GM19372 (cell line): ENCODE data around the gene ANKRD33B.
"Not testable (repeated sequence)": the region's sequence is repeated elsewhere in the genome, so short reads cannot be mapped to it uniquely, and the experiment has no call there.

ENCODE experiments used
- ATAC-seq: cut with Tn5 transposase; IDR thresholded peaks from one replicate; pipeline ENCODE4 v1.9.1; 2021; ENCODE audit warnings: mild to moderate bottlenecking, low read depth, moderate library complexity; ENCODE audit not compliant: unreplicated experiment

Gene ANKRD33B

DNA sequence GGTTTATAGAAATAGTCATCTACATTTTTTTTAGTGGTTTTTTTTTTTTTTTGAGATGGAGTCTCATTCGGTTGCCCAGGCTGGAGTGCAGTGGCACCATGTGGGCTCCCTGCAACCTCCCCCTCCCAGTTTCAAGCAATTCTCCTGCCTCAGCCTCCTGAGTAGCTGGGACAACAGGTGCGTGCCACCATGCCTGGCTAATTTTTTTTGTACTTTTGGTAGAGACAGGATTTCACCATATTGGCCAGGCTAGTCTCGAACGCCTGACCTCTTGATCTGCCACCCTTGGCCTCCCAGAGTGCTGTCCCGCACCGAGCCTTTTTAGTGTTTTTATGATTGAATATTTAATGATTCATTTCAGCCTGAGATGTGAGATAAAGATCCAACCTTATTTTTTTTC, 27.3 kb downstream of the ANKRD33B start:
- no peak for ATAC-seq

DNA sequence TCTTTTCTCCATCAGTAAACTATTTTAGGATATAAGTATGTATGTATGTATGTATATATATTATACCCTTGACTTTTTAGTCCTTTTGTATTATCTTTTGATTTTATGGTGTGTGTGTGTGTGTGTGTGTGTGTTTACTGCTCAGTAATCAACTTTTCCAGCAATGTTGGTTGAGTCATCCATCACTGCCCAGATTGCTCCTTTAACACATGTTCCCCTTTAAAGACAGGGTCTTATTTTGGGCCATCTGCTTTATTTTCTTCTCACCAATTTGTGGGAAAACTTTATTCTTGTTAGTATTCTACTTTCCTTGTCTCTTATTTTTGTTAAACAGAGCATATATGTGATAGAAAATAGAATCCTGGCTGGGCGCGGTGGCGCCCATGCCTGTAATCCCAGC, 28.1 kb downstream of the ANKRD33B start:
- ATAC-seq = no peak

GRCh38 chr5:10592601-10593000, 28.7 kb downstream of the ANKRD33B start:
- no peak for ATAC-seq

GRCh38 chr5:10593531-10594181, 29.8 kb downstream of the ANKRD33B start:
- ATAC-seq = no peak

- no peak for ATAC-seq
Measured at GRCh38 chr5:10594591-10595210, 30.8 kb downstream of the ANKRD33B start.

DNA sequence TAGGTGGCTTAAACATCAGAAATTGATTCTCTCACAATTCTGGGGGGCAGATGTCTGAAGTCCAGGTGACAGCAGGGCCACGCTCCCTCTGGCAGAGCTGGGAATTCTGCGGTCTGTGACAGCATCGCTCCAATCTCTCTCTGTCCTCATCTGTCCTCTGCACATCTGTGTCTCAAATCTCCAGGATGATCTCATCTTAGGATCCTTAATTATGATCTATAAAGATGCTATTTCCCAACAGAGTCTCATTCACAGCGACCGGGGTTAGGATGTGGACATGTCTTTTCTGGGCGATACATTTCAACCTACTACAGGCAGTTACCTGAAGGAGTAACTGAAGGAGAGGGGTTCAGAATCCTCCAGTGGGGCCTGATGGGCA, 31.4 kb downstream of the ANKRD33B start:
- no peak for ATAC-seq

DNA sequence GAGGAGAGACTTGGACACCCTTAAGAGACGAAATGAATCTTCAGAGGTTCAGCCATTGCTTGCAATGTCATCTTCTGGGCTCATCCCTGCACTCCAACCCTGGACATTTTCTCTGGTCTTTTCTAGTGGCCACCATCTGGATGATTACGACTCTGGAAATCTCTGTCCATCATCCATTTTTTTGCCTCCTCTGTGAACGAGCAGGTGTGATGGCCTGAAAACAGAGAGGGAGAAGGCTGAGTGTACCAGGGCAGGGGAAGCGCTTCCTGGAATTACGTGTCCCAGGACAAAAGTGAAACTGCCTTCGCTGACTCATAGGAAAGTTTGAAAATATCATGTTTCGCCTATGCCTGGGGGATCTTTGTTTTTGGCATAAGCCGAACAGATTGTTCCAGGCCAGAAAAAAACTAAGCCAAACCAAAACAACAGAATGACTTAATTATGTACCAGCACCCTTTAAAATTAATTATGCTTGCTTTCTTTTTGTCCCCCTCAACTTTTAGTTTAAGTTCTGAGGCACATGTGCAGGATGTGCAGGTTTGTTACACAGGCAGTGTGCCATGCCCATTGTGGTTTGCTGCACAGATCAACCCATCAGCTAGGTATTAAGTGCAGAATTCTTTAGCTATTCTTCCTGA, 31.9 kb downstream of the ANKRD33B start:
- no peak for ATAC-seq

GRCh38 chr5:10596310-10596703, 32.4 kb downstream of the ANKRD33B start:
- no peak for ATAC-seq

GRCh38 chr5:10596886-10597451, 33.1 kb downstream of the ANKRD33B start:
- ATAC-seq = no peak

GRCh38 chr5:10599113-10599512, 35.2 kb downstream of the ANKRD33B start:
- ATAC-seq = no peak

DNA sequence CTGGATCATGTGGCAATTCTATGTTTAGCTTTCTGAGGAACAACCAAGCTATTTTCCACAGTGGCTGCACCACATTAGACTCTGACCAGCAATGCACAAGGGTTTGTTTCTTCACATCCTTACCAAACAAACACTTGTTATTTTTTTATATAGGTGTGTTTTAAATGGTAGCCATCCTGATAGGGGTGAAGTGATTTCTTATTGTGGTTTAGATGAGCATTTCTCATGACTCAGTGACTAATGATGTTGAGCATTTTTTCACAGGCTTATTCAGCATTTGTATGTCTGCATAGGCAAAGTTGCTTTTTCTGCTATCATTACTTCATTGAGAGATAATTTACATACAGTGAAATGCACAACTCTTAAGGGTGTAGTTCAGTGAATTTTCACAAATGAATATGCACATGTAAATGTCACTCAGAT, 36.0 kb downstream of the ANKRD33B start:
- no peak for ATAC-seq

GRCh38 chr5:10600626-10601245, 36.9 kb downstream of the ANKRD33B start:
- ATAC-seq = peak; percentile 82

DNA sequence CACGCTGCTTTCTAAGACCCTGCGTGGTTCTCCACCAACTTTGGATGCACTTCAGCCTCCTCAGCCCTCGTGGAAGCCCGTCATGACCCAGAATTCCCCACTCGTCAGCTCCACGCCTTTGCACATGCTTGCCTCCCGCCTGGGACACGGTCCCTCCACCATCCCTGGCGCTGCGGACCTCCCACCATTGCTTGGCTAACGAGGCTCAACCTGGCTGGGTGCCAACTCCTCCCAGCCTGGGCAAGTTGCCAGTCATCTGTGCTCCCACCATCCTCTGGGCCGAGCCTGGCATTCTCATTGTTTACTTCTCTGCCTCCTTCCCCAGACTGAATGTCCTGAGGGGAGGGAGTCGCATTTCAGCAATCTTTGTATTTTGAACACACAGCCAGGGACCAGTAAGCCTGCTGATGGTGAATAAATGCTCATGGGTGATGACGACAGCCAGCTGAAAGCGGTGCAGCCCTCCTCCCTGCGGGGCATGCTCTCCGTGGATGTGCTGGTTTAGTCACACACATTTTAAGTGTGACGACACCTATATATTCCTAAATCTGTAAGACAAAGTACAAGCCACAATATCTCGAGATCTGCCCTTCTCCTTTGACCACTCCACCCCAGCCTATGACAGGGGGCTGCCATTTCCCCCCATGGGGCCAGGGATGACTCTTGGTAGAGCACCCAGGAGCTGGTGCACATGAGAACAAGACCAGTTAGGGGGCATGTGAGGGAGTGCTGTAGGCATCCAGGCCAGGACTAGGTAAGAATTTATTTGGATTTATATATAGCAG, 37.6 kb downstream of the ANKRD33B start:
- ATAC-seq = peak; percentile 32

- no peak for ATAC-seq
Measured at GRCh38 chr5:10602031-10602806, 38.3 kb downstream of the ANKRD33B start.

GRCh38 chr5:10604975-10605374, 41.1 kb downstream of the ANKRD33B start:
- ATAC-seq = no peak

- ATAC-seq = not testable (repeated sequence)
Measured at GRCh38 chr5:10606632-10607022, 42.8 kb downstream of the ANKRD33B start.

GRCh38 chr5:10607023-10607665, 43.3 kb downstream of the ANKRD33B start:
- peak; percentile 76 for ATAC-seq

DNA sequence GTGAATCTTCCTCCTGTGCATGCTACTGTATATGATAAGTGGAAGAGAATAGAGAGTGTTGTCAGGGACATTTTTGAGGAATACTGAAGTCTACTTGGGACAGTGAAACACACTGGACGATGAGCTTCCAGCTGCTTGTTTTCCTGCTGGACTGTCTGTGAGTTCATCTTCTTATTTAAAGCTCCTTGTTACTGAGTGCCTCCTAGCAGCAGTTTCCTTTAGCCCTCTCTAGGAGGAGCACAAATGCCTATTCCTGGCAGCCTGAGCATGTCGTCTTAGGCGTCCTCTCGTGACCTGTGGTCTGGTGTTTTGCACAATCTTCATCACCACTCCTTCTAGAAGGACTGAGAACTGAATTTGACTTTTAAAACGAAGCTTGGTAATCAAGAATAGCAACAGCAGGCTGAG, 43.8 kb downstream of the ANKRD33B start:
- peak; percentile 67 for ATAC-seq

DNA sequence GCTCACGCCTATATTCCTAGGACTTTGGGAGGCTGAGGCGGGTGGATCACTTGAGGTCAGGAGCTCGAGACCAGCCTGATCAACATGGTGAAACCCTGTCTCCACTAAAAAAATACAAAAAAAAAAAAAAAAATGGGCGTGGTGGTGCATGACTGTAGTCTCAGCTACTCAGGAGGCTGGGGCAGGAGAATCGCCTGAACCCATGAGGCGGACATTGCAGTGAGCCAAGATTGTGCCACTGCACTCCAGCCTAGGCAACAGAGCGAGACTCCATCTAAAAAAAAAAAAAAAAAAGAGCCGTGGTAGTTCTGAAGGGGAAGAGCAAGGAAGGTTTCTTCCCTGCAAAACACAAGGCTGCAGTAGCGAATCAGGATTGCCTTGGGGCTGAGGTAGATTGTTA, 44.2 kb downstream of the ANKRD33B start:
- peak; percentile 11 for ATAC-seq
